Measurements from ENCODE around the gene NTSR1. TPM values are rescaled to one million over a fixed set of nuclear protein-coding genes. Genes with fewer than 3 reads are reported as not detected.

The NTSR1 gene
- total and polyA plus RNA-seq, 4 donors, result 0.03 to 0.33 (median 0.08) TPM; not detected in 1

DNA sequence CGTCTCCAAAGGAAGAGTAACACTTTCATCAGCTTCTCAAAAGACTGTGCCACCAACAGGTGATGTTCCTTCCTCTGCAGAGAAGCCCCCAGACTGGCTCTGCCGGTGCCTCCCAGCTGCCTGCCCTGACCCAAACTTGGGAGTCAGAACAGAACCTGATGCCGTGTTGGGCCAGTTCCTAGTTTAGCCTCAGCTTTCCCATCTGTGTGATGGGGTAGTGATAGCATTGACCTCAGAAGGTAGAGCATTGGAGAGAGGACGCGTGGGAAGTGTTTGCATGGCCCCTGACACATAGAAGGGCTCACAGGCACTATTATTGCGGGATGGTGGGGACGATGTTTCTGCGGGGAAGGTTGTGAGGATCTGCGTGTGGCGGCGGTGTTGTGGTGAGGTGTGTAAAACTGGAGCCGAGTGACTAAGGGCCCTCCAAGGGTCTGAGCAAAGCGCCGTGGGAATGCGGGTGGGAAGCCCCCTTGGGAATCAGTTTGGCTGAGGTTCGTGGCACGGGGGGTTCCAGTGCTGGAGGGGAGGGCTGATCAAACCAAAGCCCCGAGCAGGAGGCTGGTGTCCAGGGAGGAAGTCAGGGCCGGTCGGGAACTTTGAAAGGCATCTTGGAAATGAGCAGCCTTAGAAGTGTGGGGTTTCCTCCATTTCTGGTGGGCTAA lies 1.7 kb downstream of the NTSR1 start:
- TF ChIP-seq SP1 (IDR thresholded peaks at IDR 0.05), result no peak
- H3K9ac ChIP-seq (ENCODE audit: low read depth in 1 of 2, low read length in 2 of 2), result no peak overlapping the region
- H3K4me1 ChIP-seq (ENCODE audit: control insufficient read depth in 4 of 4, insufficient read depth in 4 of 4, low read length in 3 of 4), result peaks cover 0 to 3% (median 1%) of the 10 kb centered on the region in 4 donors
- DNase-seq (ENCODE audit: low spot score), result no peak
- no peaks in the 10 kb centered on the region for H3K9me3 ChIP-seq (ENCODE audit: control insufficient read depth in 4 of 4, low read length in 3 of 4)
- peaks cover 0 to 8% (median 4%) of the 10 kb centered on the region in 4 donors for H3K27me3 ChIP-seq (ENCODE audit: control insufficient read depth in 4 of 4, insufficient read depth in 4 of 4, low read length in 3 of 4)
- no peaks in the 10 kb centered on the region for H3K36me3 ChIP-seq (ENCODE audit: control insufficient read depth in 4 of 4, insufficient read depth in 3 of 4, low read depth in 1 of 4, low read length in 3 of 4)
- no peak overlapping the region for H3K4me3 ChIP-seq (ENCODE audit: low read depth in 1 of 3, low read length in 3 of 3)
- WGBS, result 74% methylated on average over 20 of the region's 20 CpGs
- no peak overlapping the region for H3K27ac ChIP-seq (ENCODE audit: low read depth in 1 of 2, low read length in 2 of 2)

DNA sequence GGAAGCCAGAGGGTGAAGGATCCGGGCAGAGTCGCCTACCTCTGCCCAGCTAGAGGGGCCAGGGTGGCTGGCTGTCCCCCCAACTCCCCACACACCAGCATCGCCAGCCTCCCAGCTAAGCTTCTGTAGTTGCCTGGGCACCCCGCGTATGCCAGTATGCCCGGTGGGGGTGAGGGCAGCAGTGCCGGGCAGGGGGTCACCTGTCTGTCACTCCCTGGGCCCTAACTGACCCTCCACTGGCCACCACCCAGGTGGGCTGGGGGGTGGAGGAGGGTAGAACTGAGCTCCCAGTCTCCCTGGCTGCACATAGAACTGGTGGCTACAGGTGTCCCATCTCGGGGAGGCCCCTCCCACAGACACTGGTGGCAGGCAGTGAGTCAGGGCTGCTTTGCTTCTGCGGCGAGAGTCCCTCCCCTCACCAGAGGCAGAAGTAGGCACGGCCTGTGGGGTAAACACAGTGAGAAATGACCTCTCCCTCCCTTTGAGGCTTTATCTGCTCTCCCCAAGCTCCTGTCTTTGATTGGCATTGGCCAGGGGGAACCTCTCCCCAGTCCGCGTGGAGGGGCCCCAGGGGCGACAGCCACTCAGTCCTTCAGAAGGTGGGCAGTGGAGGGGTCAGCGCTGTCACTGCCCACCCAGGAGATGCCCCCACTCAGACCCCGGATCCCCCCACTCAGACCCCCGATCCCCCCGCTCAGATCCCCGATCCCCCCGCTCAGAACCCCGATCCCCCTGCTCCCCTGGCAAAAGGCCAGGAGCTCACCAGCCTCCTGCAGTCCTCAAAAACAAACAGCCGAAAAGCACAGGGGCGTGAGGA lies 2.5 kb downstream of the NTSR1 start:
- WGBS, result 67% methylated on average over 23 of the region's 23 CpGs
- Histone ChIP-seq H3K4me1 (ENCODE audit: control insufficient read depth in 4 of 4, insufficient read depth in 4 of 4, low read length in 3 of 4) (peaks cover 0 to 3% (median 1%) of the 10 kb centered on the region in 4 donors), H3K9ac (ENCODE audit: low read depth in 1 of 2, low read length in 2 of 2) (no peak overlapping the region), H3K27ac (ENCODE audit: low read depth in 1 of 2, low read length in 2 of 2) (no peak overlapping the region), H3K4me3 (ENCODE audit: low read depth in 1 of 3, low read length in 3 of 3) (no peak overlapping the region), H3K9me3 (ENCODE audit: control insufficient read depth in 4 of 4, low read length in 3 of 4) (no peaks in the 10 kb centered on the region), H3K27me3 (ENCODE audit: control insufficient read depth in 4 of 4, insufficient read depth in 4 of 4, low read length in 3 of 4) (peaks cover 0 to 5% (median 4%) of the 10 kb centered on the region in 4 donors), H3K36me3 (ENCODE audit: control insufficient read depth in 4 of 4, insufficient read depth in 3 of 4, low read depth in 1 of 4, low read length in 3 of 4) (no peaks in the 10 kb centered on the region)
- no peak for DNase-seq (ENCODE audit: low spot score)
- TF ChIP-seq FOXA2 (IDR thresholded peaks at IDR 0.05) (no peak), REST (IDR thresholded peaks at IDR 0.05) (no peak), TAF1 (conservative IDR thresholded peaks at IDR 0.05) (no peak), RXRA (IDR thresholded peaks at IDR 0.05) (no peak), FOXA1 (IDR thresholded peaks at IDR 0.05) (no peak), HNF4G (IDR thresholded peaks at IDR 0.05) (no peak), HNF4A (conservative IDR thresholded peaks at IDR 0.05) (no peak), ZBTB33 (IDR thresholded peaks at IDR 0.05) (no peak), GABPA (IDR thresholded peaks at IDR 0.05 in 1 of 2, conservative IDR thresholded peaks at IDR 0.05 in 1 of 2) (no peak), YY1 (IDR thresholded peaks at IDR 0.05) (no peak), JUND (IDR thresholded peaks at IDR 0.05) (no peak), EGR1 (IDR thresholded peaks at IDR 0.05; ENCODE audit: low read depth in 2 of 2) (no peak), NR2F2 (IDR thresholded peaks at IDR 0.05) (no peak), SP1 (IDR thresholded peaks at IDR 0.05) (no peak), RAD21 (IDR thresholded peaks at IDR 0.05) (no peak)
- TF ChIP-seq, protein P1, sequence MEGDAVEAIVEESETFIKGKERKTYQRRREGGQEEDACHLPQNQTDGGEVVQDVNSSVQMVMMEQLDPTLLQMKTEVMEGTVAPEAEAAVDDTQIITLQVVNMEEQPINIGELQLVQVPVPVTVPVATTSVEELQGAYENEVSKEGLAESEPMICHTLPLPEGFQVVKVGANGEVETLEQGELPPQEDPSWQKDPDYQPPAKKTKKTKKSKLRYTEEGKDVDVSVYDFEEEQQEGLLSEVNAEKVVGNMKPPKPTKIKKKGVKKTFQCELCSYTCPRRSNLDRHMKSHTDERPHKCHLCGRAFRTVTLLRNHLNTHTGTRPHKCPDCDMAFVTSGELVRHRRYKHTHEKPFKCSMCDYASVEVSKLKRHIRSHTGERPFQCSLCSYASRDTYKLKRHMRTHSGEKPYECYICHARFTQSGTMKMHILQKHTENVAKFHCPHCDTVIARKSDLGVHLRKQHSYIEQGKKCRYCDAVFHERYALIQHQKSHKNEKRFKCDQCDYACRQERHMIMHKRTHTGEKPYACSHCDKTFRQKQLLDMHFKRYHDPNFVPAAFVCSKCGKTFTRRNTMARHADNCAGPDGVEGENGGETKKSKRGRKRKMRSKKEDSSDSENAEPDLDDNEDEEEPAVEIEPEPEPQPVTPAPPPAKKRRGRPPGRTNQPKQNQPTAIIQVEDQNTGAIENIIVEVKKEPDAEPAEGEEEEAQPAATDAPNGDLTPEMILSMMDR (IDR thresholded peaks at IDR 0.05; ENCODE audit: low read depth, low read length, missing input control), result no peak
- TF ChIP-seq, protein P2, sequence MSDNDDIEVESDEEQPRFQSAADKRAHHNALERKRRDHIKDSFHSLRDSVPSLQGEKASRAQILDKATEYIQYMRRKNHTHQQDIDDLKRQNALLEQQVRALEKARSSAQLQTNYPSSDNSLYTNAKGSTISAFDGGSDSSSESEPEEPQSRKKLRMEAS (IDR thresholded peaks at IDR 0.05), result no peak
- TF ChIP-seq, protein P3, sequence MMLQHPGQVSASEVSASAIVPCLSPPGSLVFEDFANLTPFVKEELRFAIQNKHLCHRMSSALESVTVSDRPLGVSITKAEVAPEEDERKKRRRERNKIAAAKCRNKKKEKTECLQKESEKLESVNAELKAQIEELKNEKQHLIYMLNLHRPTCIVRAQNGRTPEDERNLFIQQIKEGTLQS (IDR thresholded peaks at IDR 0.05), result no peak
